GM06990 (cell line): ENCODE data around the gene GLS.

Experiments
- DNase-seq: peaks from one replicate; pipeline ENCODE4 v3.0.0-alpha.2; 2011; ENCODE audit not compliant: insufficient read length; ENCODE audit errors: extremely low read depth
- H3K27me3 ChIP-seq: replicated peaks from 2 replicates; pipeline ENCODE4 v1.6.0; 2011; ENCODE audit warnings: low read length; ENCODE audit not compliant: control insufficient read depth, insufficient read depth
- H3K36me3 ChIP-seq: 2 replicates; pipeline ENCODE4 v1.5.1; 2011; ENCODE audit warnings: low read length; ENCODE audit not compliant: control insufficient read depth, insufficient read depth
- H3K4me3 ChIP-seq: replicated peaks from 2 replicates; pipeline ENCODE4 v1.5.1; 2011; ENCODE audit warnings: low read depth, mild to moderate bottlenecking, control low read depth, low read length
- TF ChIP-seq, protein P1 (sequence below): IDR thresholded peaks from 2 replicates; pipeline ENCODE4 v1.5.1; 2011; ENCODE audit warnings: low read length, control low read depth, mild to moderate bottlenecking, inconsistent platforms; ENCODE audit not compliant: insufficient read depth, poor library complexity, severe bottlenecking

The GLS gene

DNA sequence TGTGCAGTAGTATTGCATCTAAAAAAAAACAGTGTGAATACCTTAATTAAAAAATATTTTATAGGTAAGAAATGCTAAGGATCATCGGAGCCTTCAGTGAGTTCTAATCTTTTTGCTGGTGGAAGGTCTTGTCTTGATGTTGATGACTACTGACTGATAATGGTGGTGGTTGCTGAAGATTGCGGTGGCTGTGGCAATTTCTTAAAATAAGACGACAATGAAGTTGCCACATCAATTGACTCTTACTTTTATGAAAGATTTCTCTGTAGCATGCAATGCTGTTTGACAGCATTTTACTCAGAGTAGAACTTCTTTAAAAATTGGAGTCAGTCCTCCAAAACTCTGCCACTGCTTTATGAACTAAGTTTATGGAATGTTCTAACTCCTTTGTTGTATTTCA lies 36.2 kb downstream of the GLS start:
- TF ChIP-seq, protein P1, sequence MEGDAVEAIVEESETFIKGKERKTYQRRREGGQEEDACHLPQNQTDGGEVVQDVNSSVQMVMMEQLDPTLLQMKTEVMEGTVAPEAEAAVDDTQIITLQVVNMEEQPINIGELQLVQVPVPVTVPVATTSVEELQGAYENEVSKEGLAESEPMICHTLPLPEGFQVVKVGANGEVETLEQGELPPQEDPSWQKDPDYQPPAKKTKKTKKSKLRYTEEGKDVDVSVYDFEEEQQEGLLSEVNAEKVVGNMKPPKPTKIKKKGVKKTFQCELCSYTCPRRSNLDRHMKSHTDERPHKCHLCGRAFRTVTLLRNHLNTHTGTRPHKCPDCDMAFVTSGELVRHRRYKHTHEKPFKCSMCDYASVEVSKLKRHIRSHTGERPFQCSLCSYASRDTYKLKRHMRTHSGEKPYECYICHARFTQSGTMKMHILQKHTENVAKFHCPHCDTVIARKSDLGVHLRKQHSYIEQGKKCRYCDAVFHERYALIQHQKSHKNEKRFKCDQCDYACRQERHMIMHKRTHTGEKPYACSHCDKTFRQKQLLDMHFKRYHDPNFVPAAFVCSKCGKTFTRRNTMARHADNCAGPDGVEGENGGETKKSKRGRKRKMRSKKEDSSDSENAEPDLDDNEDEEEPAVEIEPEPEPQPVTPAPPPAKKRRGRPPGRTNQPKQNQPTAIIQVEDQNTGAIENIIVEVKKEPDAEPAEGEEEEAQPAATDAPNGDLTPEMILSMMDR: no peak
- no peaks in the 10 kb centered on the region for H3K27me3 ChIP-seq
- peaks cover 6% of the 10 kb centered on the region for H3K36me3 ChIP-seq

DNA sequence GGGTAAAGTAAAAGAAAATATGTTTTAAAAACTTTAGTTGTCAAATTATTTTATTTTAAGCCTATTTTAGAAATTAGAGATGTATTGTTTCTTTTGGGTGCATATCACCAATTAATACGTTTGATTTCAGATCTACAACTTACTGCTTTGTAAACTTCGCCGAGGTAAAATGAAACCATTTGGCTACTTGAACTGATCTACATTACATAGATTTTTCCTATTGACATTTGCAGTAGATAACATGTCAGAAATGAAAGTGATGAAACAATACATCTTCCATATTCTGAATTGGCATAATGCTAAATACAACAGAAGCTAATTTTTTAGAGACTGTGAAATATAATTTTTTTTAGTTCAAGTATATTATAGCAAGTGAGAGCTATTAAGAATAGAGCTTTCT lies 39.5 kb downstream of the GLS start:
- TF ChIP-seq, protein P1: no peak
- no peak for DNase-seq
- H3K27me3 ChIP-seq: no peaks in the 10 kb centered on the region
- no peak overlapping the region for H3K4me3 ChIP-seq
- H3K36me3 ChIP-seq: peaks cover 6% of the 10 kb centered on the region

More for the DNA sequence above, 36.2 kb downstream of the GLS start:
- no peak overlapping the region for H3K4me3 ChIP-seq
- DNase-seq: no peak

DNA sequence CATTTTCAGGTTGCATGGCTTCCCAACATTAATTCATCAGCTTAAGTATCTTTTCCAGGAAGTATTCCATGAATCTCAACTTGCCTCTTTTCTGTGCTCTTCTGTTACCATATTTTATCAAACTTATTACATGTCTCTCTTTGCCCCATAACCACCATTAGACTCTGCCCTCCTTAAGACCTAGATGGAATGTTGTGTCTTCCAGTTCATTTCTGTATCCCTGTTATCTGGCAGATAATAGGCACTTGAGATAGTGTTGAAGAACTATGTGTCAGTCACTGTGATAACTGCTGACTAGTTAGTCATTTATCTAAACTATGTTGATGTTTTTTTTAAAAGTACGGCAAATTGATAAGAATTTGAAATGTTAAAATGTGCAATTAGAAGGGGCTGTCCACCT lies 41.8 kb downstream of the GLS start:
- TF ChIP-seq, protein P1: no peak
- Histone ChIP-seq H3K36me3 (peaks cover 4% of the 10 kb centered on the region), H3K27me3 (no peaks in the 10 kb centered on the region), H3K4me3 (no peak overlapping the region)
- DNase-seq: no peak

DNA sequence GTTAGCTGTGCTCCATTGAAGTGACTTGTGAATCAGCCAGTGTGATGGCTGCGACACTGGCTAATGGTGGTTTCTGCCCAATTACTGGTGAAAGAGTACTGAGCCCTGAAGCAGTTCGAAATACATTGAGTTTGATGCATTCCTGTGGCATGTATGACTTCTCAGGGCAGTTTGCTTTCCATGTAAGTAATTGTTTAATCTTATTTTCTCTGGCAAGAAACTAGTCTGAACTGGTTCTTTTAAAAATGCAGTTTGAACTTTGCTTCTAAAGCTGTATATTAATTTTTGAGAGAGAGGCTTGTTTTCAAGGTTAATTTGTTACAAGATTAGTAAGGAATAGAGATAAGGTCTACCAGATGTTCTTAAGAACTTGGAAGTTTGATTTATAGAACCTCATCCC lies 46.7 kb downstream of the GLS start:
- H3K36me3 ChIP-seq: peaks cover 2% of the 10 kb centered on the region
- TF ChIP-seq, protein P1: no peak
- no peak for DNase-seq

DNA sequence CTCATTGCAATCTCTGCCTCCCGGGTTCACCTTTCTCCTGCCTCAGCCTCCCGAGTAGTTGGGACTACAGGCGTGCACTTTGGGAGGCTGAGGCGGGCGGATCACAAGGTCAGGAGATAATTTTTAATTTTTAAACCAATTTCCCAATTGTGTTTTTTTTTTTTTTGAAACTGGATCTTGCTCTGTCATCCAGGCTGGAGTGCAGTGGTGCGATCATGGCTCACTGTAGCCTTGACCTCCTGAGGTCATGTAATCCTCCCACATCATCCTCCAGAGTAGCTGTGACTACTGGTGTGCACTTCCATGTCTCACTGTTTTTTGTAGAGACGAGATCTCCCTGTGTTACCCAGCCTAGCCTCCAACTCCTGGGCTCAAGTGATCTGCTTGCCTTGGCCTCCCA lies 49.3 kb downstream of the GLS start:
- no peaks in the 10 kb centered on the region; the same call in 1 of the 2 replicates for H3K36me3 ChIP-seq
- no peak for DNase-seq
- TF ChIP-seq, protein P1: no peak

More for the DNA sequence above, 46.7 kb downstream of the GLS start:
- Histone ChIP-seq H3K4me3 (no peak overlapping the region), H3K27me3 (no peaks in the 10 kb centered on the region)

DNA sequence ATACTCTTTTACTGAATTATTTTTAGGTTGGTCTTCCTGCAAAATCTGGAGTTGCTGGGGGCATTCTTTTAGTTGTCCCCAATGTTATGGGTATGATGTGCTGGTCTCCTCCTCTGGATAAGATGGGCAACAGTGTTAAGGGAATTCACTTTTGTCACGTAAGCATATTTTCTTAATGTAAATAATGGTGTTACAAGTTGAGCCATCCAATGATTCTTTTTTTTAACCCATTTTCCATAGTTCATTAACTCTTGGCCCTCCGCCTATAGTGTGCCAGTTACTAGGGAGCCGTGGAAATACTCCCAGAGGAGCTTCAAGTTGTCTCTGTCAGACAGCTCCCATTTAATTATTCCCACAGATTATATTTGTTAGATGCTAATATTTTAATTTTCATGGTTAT lies 49.8 kb downstream of the GLS start:
- TF ChIP-seq, protein P1: no peak
- Histone ChIP-seq H3K27me3 (no peaks in the 10 kb centered on the region), H3K36me3 (no peaks in the 10 kb centered on the region; the same call in 1 of the 2 replicates), H3K4me3 (no peak overlapping the region)
- no peak for DNase-seq

More for the DNA sequence above, 49.3 kb downstream of the GLS start:
- Histone ChIP-seq H3K4me3 (no peak overlapping the region), H3K27me3 (no peaks in the 10 kb centered on the region)
